Stimulated activated CD4-positive, alpha-beta T cell treated with anti-CD3 and anti-CD28 coated beads, Interleukin-2, amount 100 ng/mL, for 48 hours (primary cell): ENCODE data around the gene FOXD1.
"Not testable (repeated sequence)": the region's sequence is repeated elsewhere in the genome, so short reads cannot be mapped to it uniquely, and the experiment has no call there.

Experiments used
- DNase-seq, 2 donors: peaks; one replicate each; pipeline ENCODE4 v3.0.0-alpha.2; 2020

FOXD1 gene

DNA sequence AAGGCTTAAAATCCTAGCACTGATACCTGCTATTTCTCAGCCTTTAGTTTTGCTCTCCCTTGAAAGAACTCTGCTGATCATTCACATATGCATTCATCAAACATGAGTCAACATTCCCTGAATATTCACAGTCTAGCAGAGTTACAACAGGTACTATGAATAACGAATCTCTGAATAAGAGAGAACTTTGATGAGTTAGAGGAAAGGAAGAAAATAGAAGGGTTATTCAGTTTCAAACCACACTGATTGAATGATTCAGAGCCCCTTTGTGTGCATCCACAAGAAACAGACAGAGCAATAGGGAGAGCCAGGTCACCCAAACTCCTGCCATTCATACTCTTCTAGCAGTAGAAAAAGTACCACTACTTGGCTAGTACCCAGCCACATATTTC is 36.0 kb downstream of the FOXD1 start:
- DNase-seq = no peak

GRCh38 chr5:73411936-73412596 is 36.5 kb downstream of the FOXD1 start:
- no peak for DNase-seq

DNA sequence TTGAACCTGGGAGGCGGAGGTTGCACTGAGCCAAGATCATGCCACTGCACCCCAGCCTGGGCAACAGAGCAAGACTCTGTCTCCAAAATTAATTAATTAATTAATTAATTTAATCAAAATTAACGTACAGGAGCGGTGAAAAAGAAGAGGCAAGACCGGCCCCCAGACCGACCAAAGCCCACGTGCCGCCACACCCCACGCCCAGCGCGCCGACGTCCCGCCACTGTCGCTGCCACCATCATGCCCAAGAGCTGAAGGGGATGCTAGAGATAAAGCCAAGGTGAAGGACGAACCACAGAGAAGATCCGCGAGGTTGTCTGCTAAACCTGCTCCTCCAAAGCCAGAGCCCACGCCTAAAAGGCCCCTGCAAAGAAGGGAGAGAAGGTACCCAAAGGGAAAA is 38.6 kb downstream of the FOXD1 start:
- DNase-seq = not testable (repeated sequence)

- DNase-seq = no peak
Observed at GRCh38 chr5:73405691-73406090, 42.9 kb downstream of the FOXD1 start.

DNA sequence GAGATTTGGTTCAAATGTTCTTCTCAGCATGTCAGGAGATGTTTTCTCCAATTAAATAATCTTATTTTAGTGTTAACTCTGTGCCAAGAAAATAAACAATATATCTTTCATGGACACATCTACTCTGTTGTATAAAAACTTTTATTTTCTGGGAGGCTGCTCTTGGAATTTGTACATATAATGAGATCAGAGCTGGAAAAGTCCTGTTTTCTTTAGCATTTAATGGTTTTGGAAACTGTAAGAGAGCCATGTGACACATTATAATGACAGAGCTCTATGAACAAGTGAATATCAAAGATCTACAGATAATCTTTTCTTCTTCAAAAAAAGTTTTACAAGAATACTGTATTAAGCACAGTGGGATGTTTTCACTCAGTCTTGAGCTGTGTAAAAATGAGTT is 48.8 kb downstream of the FOXD1 start:
- no peak for DNase-seq
